HG02870 (cell line): ENCODE data around the gene SPATA32.

Experiments
- ATAC-seq: cut with Tn5 transposase; IDR thresholded peaks from one replicate; pipeline ENCODE4 v1.9.1; 2021; ENCODE audit warnings: mild to moderate bottlenecking, moderate library complexity; ENCODE audit not compliant: unreplicated experiment

The SPATA32 gene

DNA sequence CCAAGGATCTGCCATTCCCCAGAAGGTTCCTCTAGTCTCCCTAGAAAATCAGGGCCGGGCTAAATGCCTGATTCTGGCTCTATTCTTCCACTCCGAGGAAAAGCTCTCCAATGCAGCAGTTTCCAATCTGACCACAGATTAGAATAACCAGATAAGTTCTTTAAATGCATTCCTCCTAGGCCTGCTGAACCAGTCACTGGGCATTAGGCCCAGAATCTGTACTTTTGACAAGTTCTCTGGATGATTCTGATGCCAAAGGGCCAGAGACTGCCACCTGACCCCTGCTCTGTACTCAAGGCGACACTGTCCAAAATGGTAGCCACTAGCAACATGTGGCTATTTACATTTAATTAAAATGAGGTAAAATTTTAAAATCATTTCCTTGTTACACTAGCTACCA is 32.6 kb upstream of the SPATA32 start:
- ATAC-seq: no peak

DNA sequence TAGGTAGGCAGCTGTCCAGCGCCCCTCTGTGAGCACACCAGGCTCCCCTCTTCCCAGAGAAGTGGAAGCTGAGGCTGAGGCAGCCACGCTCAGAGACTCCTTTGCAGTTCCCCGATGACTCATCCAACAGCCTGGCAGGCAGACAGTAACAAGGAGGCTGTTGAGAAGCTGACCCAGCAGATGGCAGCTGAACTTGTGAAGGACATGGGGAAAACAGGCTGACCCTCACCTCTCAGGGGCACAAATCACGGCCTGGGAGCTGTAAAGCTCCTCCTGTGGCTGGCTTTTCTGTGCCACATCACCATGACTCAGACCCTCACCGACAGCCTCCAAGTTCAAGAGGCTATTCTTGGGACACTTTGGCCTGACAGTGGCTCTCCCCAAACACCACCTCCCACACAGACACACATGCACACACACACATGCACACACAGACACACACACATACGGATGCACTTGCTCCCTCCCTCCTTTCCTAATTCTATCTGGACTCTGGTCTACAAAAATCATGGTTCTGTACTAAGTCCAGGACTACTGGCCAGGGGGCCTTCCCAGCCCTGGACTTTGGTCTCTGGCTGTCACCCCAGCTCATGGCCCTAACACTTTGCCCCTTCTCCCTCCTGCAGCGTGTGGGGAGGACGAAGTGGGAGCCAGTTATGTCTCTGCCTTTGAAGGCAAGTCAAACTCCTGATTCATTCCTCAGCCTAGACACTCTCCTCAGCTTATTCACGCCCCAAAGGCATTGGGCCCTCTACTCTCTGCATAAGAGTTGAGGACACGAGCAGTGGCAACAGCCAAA is 31.7 kb upstream of the SPATA32 start:
- ATAC-seq: no peak

DNA sequence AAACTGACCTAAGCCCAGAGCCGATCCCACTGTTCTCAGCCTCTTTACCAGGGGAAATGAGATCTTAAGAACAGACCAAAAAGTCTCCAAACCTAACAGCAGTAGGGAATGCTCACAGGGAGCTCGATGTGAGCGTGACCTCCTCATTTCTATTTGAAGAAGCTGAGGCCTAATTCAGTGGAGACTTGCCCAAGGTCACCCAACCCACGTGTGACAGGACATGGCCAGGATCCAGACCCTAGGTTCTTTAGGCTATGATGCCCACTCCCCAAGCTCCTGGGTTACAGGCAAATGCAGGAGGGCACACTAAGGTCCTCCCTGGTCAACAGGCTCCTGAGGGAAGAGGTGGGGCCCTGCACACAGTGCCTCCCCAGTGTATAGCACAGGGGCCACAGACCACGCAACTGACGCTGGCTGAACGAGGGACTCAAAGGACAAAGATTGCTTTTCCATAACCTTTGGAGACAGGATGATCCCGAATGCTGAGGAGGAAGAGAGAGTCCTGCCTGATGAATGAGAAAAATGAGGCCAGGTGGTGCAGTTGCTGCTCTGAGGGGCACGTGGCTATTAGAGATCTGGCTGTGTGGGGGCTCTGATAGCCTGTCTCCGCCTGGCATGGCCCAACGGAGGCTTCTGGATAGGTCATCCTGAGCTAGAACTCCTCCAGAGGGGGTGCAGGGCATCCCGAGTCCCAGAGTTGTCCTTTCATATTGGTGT is 31.0 kb upstream of the SPATA32 start:
- ATAC-seq: no peak

DNA sequence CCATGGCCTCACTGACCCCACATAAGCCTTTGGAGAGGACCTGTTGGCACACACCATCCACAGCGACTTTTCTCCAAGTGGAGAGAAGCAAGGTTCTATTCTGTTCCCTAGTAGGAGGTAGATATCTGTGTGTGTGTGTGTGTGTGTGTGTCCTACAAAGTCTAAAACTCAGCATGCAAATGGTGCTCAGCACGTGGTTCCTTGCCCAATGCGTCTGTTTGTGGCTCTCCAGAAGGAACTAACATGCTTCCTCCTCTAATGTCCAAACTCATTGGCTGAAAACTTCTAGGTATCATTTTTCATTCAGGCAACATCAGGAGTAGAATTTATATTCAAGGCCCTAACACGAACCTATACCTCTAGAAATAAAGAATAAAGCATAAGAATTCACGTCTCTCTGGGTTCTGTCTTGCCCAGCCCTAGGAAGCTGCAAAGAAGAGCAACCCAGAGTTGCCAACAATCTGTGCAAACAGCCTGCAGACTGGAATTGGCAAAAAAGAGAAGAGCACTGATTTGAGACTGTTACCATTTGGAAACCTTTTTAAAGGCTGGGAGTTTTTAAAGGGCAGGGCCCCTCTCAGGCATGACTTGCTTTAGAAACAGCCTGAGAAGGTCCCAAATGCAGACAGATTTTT is 29.4 kb upstream of the SPATA32 start:
- no peak for ATAC-seq

DNA sequence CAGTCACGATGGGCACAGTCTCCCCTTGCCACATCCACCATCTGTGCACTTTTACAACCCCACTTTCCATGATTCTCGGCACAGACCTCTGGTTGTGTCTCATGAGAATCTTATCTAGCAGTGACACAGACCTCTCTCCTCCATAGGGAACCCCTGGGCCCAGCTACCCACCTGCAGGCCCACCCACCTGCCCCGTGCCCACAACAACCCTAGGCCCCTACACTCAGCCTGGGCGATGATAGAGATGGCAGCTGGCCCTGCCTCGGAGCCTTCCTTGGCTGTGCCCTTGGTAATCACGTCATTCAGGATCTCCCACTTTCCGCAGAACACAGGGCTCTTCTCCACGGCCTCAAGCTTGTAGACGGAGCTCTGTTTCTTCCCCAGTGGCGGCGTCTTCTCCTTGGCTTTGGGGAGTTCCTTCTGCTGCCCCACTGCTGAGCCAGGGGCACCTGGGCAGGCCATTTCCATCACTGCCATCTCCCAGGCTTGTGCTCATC is 28.4 kb upstream of the SPATA32 start:
- no peak for ATAC-seq

DNA sequence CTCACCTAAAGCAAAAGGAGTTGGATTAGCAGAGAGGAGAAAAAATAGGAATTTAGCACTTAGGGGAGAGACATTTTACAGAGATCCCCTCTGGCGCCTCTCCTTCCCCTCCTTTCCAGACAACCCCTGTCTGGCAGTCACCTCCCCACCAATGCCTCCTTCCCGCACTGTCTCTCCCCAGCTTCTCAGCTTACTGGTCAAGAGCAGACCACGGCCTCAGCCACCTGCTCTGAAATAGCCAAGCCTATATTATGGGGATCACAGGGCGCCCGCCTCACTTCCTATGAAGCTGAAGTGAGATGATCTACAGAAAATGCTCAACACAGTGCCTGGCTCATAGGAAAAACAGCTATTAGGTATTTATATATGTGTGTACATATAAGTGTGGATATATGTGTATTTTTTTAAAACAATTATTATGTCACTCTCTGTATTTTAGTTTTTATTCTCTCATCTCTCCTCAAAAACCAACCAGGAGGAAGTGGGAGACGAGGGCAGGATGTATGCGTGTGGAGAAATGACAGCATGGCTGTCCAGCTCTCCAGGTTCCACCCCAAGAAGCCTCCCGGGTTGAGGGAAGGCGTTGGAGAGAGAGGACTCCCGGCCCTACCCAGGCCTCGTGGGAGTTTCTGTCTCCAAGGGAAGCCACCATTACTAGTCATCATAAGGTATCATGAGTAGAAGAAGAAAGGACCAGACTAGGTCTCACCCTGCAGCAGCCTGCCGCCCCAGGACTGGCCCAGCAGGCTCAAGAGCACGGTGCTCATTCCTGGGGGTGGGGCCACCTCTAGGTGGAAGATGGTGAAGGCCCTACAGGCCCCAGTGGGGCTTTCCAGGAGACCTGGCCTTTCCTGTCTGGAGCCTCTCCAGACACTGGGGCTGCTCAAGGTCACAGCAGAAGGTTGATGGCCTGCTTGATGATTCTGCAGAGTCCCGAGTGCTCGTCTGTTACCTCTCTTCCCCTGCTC is 27.7 kb upstream of the SPATA32 start:
- no peak for ATAC-seq

DNA sequence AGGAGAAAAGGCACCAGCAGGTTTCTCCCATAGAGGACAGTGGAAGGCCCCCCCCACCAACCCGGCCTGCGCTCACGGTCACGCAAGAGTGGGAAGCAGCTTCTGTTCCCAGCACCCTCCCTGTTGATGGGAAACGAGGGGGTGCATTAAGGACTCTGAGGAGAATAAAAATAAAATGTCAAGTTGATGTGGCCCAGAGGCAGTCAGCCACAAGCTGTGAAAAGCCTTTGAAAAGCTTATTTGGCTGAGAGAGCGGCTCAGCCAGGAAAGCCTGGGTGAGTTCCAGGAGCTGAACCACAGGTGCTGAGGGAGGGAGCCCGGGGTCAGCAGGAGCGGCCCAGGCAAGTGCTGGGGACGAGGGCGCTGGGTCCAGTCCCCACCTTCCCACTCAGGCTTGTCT is 26.9 kb upstream of the SPATA32 start:
- no peak for ATAC-seq

DNA sequence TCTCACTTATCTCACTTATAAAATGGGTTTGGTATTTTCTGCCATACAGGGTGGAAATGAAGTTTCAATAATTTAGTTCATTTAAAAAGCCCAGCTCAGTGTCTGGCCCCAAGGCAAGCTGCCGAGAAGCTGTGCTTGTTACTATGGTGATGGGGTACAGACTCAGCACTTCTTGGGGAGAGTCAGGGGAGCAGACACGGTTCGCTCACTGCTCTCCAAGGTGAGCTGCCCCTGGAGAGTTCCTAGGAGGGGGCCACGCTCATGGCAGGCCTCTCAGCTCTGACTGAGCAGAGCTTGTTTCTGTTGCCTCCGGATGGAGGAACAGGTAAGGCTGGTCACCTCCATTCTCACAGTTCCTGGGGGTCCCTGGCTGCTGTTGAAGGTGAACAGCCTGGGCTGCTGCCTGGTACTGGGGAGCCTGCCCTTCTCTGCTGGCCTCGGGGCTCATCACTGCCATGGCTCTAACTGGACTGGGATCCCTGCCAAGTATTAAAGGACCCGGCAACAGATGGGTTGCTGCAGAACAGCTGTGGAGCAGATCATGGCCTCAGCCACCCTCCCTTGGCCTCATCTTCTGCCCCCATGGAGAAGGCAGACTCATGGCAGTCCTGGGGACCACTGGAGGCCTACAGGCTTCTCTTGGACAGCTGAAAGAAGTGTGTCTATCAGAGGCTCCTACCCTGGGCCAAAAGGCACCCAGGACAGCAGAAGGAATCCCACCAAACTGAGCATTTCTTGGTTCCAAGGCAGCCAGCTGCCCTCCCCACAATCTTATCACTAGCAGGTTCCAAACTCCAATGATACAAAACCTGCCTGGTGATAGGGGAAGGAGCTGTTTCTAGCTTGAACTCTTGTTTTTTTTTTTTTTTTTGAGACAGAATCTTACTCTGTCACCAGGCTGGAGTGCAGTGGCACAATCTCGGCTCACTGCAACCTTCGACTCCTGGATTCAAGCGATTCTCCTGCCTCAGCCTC is 25.9 kb upstream of the SPATA32 start:
- no peak for ATAC-seq

DNA sequence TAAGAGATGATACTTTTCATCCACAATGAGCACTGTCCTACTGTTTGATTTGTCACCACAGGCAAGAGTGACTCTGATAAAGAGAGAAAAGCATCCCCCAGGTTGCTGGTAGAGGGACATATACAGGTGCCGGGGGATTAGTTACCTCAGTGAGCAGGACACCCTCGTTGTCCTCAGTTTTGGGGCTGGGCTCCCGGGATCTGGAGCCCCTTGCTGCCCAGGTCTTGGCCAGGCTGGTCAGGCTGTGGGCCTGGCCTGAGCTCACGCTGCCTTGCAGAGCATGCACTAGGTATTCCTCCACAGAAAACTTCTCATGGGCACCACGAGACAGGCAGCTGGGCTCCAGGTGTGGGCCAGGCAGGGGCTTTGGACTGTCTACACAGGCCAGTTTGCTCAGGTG is 24.4 kb upstream of the SPATA32 start:
- no peak for ATAC-seq

DNA sequence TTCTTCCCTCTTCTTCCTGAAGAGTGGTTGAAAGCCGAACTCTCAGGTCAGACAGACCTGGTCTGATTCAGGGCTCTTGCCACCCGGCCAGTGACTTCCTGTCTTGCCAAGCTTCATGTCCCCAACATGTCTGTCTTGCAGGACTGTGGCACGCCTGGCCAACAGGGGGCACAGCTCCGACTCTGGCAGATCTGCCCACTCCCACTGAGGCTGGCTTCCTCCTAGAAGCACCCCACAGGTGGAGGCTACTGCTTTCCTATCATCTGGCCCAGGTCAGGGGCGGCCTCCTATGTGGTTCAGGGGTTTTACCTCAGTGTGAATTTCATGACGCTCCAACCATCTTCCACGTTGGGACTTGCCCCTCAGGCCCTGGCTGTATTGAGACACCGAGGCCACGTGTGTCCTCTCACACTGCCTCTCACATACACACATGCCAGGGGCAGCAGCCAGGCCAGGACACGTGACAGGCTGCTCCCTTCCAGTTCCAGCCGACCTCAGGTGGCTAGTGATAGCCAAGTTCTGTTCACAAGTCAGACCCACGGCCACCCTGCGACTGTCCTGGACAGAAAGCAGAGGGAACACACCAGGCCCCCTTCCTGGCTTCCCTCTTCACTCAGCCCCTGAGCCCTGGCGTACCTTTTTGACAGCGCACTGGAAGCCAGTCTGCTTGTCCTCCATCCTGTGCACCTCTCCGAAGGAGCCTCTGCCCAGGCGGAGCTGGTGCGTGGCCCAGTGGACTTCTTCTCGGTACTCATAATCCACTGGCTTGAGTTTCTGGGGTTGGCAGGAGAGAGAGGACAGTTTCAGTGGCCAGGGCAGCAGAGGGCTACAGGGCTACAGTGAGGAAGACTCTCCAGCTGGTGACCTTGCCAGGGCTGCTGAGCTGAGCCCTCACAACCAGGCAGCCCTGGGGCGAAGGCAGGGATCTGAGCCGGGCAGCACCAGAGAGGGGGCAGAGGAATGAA is 22.6 kb upstream of the SPATA32 start:
- ATAC-seq: no peak

DNA sequence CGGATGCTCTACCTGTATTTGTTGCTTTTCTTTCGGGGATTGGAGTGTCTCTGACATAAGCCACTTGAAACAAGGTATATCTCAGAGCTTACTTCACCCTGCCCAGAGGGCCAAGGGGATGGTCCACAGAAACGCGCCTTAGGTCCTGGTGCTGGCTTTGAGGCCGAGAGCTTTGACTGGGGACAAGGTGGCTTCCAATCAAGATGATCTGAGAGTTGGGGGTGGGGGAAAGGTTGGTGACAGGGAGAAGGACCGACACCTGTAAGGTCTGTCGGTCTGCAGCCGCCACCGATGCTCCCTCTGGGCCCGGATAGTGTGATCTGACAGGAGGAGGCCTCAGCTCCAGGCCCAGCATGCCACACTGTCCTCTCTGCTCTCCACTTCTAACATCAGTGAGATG is 21.8 kb upstream of the SPATA32 start:
- no peak for ATAC-seq

DNA sequence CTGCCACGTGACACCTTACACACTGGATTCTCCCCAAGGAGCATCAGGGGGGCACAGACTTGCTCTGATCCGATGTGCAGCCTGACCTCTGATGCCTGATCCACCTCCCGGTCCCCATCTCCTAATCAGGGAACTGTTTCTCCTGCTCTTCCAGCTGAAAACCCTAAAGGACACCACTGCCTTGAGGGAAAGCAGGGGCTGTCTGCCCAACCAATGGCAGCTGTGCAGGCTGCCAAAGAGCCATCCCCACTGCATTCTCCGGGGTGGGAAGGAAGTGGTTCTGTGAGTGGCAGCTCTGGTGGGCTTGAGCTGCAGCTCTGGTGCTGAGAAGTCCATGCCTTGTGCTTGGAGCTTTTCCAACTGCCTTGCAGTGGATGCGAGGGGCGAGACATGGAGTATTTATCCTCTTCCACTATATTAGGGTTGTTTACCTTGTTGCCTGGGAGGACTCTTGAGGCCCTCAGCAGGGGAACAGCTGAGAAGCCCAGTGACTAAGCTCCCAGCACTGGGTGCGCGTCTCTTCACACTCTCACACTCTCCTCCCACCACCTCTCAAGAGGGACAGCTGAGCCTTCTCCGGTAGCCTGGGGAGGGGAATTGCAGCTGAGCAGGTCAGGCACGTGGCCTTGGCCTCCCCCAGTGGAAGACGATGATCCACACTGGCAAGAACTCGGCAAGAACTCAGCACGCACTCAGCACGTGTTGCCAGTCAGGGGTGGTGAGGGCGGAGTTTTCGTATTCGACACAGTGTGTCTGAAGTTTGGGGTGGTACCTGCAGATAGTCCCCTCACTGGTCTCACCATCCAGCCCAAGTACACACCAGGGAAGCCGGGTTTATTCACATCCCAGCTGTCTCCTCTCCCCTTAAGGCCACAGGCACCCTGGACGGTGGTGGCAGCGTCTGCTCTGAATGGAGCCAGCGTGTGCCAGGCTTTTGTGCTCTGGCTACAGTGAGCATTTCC is 21.1 kb upstream of the SPATA32 start:
- no peak for ATAC-seq

DNA sequence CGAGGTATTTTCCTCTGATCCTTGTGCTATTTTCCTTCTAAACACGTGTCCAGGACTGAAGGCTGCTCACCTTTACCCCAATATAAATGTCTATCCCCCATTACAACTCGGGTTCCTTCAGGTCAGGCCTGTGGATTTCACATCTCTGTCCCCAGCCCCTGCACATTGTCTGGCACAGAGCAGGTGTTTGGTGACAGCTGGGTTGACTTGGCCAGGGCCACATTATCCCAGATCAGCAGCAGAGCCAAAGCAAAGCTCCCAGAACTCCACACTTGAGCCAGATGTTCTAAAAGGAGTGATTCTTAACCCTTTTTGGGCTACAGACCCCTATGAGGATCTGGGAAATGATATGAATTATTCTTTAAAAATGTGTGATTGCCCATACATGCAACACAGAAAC is 18.0 kb upstream of the SPATA32 start:
- no peak for ATAC-seq

DNA sequence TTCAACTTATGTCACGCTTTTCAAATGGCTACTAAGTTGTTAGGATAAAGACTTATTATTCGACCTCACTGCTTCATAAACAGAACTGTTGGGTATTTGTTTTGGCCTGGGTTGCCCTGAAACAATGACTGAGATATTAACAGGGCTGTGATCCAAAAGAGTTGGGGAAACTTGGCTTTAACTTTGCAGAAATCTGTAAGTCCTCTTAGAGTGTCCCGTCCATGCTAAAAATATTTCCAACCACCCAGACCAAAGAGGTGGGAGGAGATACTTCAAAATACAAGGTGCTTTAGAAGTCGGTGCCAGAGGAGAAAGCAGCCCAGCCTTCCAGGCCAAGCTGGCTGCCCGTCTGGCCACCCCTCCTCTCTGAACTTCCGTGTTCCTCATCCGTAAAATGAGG is 16.1 kb upstream of the SPATA32 start:
- no peak for ATAC-seq

DNA sequence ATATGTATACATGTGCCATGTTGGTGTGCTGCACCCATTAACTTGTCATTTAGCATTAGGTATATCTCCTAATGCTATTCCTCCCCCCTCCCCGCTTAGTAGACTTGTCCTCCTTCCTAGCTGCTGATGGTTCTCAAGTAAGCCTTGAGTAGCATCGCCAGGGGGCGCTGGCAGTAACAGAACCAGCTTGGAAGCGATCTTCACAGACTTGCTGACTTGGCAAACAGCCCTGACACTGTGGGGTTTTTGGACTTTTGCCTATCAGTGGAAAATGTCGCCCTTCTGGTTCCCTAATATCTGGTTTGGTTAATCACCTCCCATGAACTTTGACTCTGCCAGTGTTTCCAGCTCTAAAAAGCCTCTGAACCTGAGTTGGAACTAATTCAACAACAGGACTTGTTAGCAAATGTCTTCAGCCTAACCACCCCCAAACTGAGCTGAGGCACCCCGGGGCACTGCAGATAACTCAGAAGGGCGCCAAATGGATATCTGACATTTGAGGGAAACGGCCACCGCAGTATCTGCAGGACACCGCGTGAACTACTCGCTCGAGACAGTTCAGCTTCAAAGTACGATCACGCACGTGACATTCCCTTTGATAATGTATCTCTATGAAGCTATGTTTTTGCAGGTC is 15.4 kb upstream of the SPATA32 start:
- ATAC-seq: no peak

DNA sequence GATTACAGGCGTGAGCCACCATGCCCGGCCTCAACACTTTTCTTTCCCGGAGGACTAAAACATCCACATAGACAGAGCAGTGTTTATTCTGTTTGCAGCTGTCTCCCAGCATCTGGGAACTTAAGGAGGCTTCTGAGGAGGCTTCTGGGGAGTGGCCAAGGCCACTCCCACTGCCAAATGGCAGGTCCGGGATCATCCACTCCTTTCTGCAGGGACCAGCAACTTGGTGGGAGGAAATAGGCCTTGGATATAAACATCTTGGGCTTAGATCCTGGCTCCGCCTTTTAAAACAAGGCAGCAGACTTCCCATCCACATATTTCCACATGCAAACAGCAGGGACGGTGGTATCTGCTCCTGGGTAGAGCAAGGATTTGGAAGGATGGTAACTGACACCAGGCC is 14.1 kb upstream of the SPATA32 start:
- no peak for ATAC-seq

DNA sequence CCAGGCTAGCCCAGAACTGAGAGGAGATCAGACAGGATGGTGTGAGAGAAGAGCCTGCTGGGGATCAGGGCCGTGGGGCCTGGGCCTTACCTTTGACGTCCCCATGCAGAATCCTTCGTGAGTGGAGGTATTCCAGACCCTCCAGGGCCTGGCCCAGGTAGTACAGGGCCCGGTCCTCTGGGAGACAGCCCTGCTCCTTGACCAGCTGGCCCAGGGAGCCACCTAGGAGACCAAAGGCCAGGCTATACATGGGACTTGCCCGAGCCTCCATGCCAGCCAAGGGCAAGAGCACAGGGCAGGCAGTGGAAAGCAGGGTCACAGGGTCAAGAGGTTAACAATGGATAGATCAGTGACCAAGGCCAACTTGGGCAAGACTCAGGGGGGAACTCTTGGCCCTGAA is 12.1 kb upstream of the SPATA32 start:
- ATAC-seq: no peak
